ENCODE data around the gene SLC30A2. TPM values are rescaled to one million over a fixed set of nuclear protein-coding genes. Genes with fewer than 3 reads are reported as not detected.
A peak's percentile ranks its signal among the peaks of the same experiment; 100 is the strongest.

SLC30A2 gene
- total RNA-seq, 3 donors from 2014 or later: 0.16 to 1.3 (median 0.33) TPM

DNA sequence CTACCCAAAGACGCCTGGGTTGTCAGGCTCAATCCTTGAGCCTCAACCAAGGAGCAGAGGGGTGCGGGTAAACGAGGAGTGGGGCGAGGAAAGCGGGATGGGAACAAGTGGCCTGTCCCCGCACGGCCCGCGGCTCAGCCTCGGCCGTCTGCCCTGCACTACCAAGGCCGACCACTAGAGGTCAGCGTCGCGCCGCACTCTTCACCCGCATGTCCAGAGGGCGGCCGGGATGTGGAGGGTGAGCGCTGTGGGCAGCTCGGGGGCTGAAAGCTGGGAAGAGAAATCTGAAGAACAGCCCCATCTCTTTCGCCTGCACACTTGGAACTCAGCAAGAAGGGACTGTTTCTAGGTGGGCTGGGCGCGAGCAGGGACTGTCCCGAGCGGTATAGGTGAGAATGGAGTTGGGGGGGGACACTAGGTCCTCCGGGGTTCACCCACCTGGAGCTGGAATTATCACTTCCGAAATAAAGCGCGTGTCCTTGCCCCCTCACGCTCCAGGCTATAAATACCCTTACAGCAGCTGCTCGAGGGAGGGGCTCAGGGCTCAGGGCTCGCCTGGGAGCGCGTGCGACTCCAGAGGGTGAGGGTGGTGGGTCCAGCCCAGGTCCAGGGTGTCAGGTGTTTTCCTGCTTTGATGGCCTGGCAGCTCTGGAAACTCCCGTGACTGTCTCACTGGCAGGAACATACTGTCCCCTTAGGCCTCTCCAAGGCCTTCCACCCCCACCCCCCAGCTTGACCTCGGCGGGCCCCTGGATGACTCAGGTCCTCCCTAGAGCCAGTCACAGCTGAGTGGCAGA is 9.8 kb downstream of the SLC30A2 start:
- intact Hi-C loops (cut with DNase I; ENCODE audit: low total_unique reads): no loop called here
- H3K4me1 ChIP-seq: peaks cover 3% of the 10 kb centered on the region in 2 donors
- peak overlapping the region; percentile 55 to 86 (median 77) for H3K4me3 ChIP-seq
- TF ChIP-seq POLR2A (IDR thresholded peaks at IDR 0.05) (no peak), POLR2AphosphoS5 (IDR thresholded peaks at IDR 0.05) (peak in 1 of 3 donors; percentile 8)
- TF ChIP-seq, protein P1, sequence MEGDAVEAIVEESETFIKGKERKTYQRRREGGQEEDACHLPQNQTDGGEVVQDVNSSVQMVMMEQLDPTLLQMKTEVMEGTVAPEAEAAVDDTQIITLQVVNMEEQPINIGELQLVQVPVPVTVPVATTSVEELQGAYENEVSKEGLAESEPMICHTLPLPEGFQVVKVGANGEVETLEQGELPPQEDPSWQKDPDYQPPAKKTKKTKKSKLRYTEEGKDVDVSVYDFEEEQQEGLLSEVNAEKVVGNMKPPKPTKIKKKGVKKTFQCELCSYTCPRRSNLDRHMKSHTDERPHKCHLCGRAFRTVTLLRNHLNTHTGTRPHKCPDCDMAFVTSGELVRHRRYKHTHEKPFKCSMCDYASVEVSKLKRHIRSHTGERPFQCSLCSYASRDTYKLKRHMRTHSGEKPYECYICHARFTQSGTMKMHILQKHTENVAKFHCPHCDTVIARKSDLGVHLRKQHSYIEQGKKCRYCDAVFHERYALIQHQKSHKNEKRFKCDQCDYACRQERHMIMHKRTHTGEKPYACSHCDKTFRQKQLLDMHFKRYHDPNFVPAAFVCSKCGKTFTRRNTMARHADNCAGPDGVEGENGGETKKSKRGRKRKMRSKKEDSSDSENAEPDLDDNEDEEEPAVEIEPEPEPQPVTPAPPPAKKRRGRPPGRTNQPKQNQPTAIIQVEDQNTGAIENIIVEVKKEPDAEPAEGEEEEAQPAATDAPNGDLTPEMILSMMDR (IDR thresholded peaks at IDR 0.05): peak; percentile 98 to 99 (median 99)
- peak; percentile 66 to 86 for DNase-seq (ENCODE audit: low spot score in 2 of 2)
- no peaks in the 10 kb centered on the region for H3K9me3 ChIP-seq
- H3K27ac ChIP-seq: peak overlapping the region; percentile 74 to 88
- no peaks in the 10 kb centered on the region for H3K36me3 ChIP-seq
- H3K27me3 ChIP-seq: no peaks in the 10 kb centered on the region

- Histone ChIP-seq H3K27ac (peak overlapping the region; percentile 74 to 88), H3K9me3 (no peaks in the 10 kb centered on the region), H3K27me3 (no peaks in the 10 kb centered on the region), H3K4me3 (peak overlapping the region; percentile 55 to 86 (median 77)), H3K36me3 (no peaks in the 10 kb centered on the region), H3K4me1 (peaks cover 3% of the 10 kb centered on the region in 2 donors)
- intact Hi-C loops (cut with DNase I; ENCODE audit: low total_unique reads): no loop called here
- TF ChIP-seq POLR2A (IDR thresholded peaks at IDR 0.05) (peak; percentile 77), POLR2AphosphoS5 (IDR thresholded peaks at IDR 0.05) (peak; percentile 50 to 79 (median 67))
- TF ChIP-seq, protein P1 (IDR thresholded peaks at IDR 0.05): no peak
- DNase-seq (ENCODE audit: low spot score in 2 of 2): peak; percentile 93 to 94
These were observed 10.5 kb downstream of the SLC30A2 start for GRCh38 chr1:26035203-26035958.

GRCh38 chr1:26034504-26035202 is 11.3 kb downstream of the SLC30A2 start:
- intact Hi-C loops (cut with DNase I; ENCODE audit: low total_unique reads): no loop called here
- no peaks in the 10 kb centered on the region for H3K9me3 ChIP-seq
- H3K4me3 ChIP-seq: peak overlapping the region; percentile 55 to 86 (median 77)
- no peaks in the 10 kb centered on the region for H3K36me3 ChIP-seq
- peak overlapping the region; percentile 74 to 88 for H3K27ac ChIP-seq
- peaks cover 3% of the 10 kb centered on the region in 2 donors for H3K4me1 ChIP-seq
- TF ChIP-seq POLR2AphosphoS5 (IDR thresholded peaks at IDR 0.05): no peak
- TF ChIP-seq POLR2A (IDR thresholded peaks at IDR 0.05): no peak
- TF ChIP-seq, protein P1 (IDR thresholded peaks at IDR 0.05): no peak
- DNase-seq (ENCODE audit: low spot score in 2 of 2): no peak
- no peaks in the 10 kb centered on the region for H3K27me3 ChIP-seq

GRCh38 chr1:26032656-26033357 is 13.1 kb downstream of the SLC30A2 start:
- no peaks in the 10 kb centered on the region for H3K9me3 ChIP-seq
- H3K27ac ChIP-seq: no peak overlapping the region
- peaks cover 3% of the 10 kb centered on the region in 2 donors for H3K4me1 ChIP-seq
- intact Hi-C loops (cut with DNase I; ENCODE audit: low total_unique reads): no loop called here
- H3K27me3 ChIP-seq: no peaks in the 10 kb centered on the region
- H3K36me3 ChIP-seq: no peaks in the 10 kb centered on the region
- TF ChIP-seq POLR2A (IDR thresholded peaks at IDR 0.05) (no peak), POLR2AphosphoS5 (IDR thresholded peaks at IDR 0.05) (no peak)
- TF ChIP-seq, protein P1 (IDR thresholded peaks at IDR 0.05): no peak
- DNase-seq (ENCODE audit: low spot score in 2 of 2): no peak
- H3K4me3 ChIP-seq: no peak overlapping the region
